Stimulated activated CD8-positive, alpha-beta memory T cell treated with anti-CD3 and anti-CD28 coated beads, Interleukin-7, amount 100 ng/mL, for 4 hours (primary cell): Measurements from ENCODE around the gene ASTL.
"Not testable (repeated sequence)": the region's sequence is repeated elsewhere in the genome, so short reads cannot be mapped to it uniquely, and the experiment has no call there.

Experiments used
- DNase-seq, 2 donors: peaks; one replicate each; pipeline ENCODE4 v3.0.0-alpha.2; 2020; ENCODE audit warnings: low read depth in 2 of 2

The ASTL gene

GRCh38 chr2:96146153-96146880 lies 8.0 kb upstream of the ASTL start:
- DNase-seq = peak; percentile 87 to 89

- no peak for DNase-seq
Observed at GRCh38 chr2:96145848-96146152, 7.5 kb upstream of the ASTL start.

- DNase-seq = peak; percentile 88 to 95
Observed at GRCh38 chr2:96145036-96145847, 6.9 kb upstream of the ASTL start, which contains the start of gene DUSP2. Gene DUSP2 (minus strand): TSS chr2:96145440. CDS start chr2:96145354, 86 bp downstream.

- peak in 1 of 2 donors; percentile 53 for DNase-seq
Observed at GRCh38 chr2:96144481-96145035, 6.3 kb upstream of the ASTL start.

GRCh38 chr2:96143848-96144480 lies 5.7 kb upstream of the ASTL start:
- no peak for DNase-seq

- DNase-seq = no peak
Observed at GRCh38 chr2:96143231-96143847, 5.0 kb upstream of the ASTL start.

- DNase-seq = peak; percentile 68 to 72
Observed at GRCh38 chr2:96142217-96143113, 4.2 kb upstream of the ASTL start.

GRCh38 chr2:96141624-96141967 lies 3.3 kb upstream of the ASTL start:
- not testable (repeated sequence) for DNase-seq

GRCh38 chr2:96140941-96141623 lies 2.8 kb upstream of the ASTL start:
- DNase-seq = no peak

- no peak for DNase-seq
Observed at GRCh38 chr2:96139181-96139758, 968 bp upstream of the ASTL start.

GRCh38 chr2:96137321-96138178 lies 752 bp downstream of the ASTL start:
- DNase-seq = no peak

- no peak for DNase-seq
Observed at GRCh38 chr2:96136129-96136720, 2.1 kb downstream of the ASTL start.

- no peak for DNase-seq
Observed at GRCh38 chr2:96135621-96136020, 2.7 kb downstream of the ASTL start.

- DNase-seq = no peak
Observed at GRCh38 chr2:96135171-96135570, 3.1 kb downstream of the ASTL start.

- DNase-seq = no peak
Observed at GRCh38 chr2:96134421-96134820, 3.9 kb downstream of the ASTL start.

- no peak for DNase-seq
Observed at GRCh38 chr2:96131813-96132745, 6.2 kb downstream of the ASTL start.

- no peak for DNase-seq
Observed at GRCh38 chr2:96131152-96131812, 7.0 kb downstream of the ASTL start.
